ENCODE data around the gene ANKMY2.

DNA sequence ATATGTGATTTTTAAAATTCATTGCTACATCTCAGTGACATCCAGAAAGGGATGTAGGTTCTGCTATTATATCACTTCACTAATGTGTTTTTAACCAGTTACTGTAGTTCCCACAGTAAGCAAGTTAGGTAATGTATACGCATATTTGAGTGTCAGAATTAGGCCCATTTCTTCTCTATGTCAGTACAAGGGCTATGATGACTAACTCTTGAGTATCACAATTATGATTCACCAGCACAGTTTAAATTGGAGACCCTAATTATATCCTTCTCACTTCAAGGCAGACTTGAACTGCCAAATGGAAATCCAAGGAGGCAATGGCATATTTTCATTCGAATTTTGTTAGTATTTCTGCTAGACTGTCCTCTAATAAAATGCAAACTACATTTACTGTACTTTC is 24.0 kb upstream of the ANKMY2 start:
- TF ChIP-seq CTCF (IDR thresholded peaks at IDR 0.05) (no peak), POLR2A (IDR thresholded peaks at IDR 0.05) (no peak)
